GM18867 (cell line): ENCODE results near the gene SRCAP.

Experiments
- ATAC-seq: cut with Tn5 transposase; IDR thresholded peaks from one replicate; pipeline ENCODE4 v1.9.1; 2021; ENCODE audit warnings: mild to moderate bottlenecking, moderate library complexity; ENCODE audit not compliant: unreplicated experiment

The SRCAP gene

DNA sequence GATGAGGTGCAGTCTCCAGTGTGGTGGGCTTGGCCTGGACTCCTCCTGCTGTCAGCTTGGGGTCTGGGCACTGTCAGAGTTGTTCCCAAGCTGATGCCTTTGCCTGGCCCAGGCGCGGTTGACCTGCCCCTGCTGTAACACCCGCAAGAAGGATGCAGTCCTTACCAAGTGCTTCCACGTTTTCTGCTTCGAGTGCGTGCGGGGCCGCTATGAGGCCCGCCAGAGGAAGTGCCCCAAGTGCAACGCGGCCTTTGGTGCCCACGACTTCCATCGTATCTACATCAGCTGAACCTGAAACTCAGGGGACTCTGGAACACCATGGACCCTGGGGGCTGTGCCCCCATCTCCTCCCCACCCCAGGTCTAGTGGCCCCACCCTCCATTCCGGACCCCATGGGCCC, 74.9 kb downstream of the SRCAP start:
- no peak for ATAC-seq

DNA sequence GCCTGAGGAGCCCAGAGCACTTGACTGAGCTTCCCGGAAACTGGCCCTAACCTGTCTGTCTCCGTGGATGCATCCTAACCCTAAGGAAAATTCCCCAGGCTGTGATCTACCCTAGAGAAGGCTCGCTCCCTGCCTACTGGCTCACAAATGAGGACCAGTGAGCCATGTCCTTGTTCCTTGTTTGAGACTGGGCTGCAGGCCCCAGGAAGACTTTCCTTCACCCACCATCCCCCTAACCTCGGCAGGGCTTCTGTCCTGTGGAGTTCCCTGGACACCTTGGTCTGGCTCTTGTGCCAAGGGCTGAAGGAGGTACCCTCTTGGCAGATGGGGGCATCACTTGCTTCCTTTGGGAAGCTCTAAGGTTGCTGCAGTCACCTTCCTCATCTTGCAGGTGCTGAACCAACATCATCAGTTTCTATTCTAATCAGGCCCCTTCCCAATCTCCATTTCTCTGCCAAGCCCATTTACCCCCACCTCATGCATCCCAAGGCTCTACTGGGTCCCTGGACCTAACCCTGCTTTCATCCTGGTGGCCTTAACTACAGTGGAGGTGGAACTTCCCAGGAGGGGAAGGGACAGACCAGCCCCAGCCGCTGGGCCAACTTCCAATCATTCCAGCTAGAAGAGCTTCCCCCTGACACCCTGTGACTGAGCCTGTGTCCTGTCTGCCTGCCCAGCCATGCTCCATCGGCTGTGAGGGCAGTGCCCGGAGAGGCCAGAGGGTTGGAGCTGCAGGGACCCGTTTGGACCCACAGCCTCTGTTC, 75.6 kb downstream of the SRCAP start:
- ATAC-seq, result no peak

DNA sequence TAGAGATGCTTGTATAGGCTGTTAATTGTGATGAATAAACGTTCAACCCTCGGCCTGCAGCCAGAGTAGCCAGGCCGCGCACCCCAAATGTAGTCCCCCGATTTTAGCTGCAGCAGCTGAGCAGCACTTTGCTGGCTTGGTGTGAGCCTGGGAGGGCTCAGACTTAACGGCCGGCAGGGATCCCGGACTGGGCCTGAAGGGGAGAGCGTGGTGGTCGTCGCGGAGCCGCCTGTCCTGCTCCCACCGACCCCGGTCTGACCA, 76.1 kb downstream of the SRCAP start:
- no peak for ATAC-seq

DNA sequence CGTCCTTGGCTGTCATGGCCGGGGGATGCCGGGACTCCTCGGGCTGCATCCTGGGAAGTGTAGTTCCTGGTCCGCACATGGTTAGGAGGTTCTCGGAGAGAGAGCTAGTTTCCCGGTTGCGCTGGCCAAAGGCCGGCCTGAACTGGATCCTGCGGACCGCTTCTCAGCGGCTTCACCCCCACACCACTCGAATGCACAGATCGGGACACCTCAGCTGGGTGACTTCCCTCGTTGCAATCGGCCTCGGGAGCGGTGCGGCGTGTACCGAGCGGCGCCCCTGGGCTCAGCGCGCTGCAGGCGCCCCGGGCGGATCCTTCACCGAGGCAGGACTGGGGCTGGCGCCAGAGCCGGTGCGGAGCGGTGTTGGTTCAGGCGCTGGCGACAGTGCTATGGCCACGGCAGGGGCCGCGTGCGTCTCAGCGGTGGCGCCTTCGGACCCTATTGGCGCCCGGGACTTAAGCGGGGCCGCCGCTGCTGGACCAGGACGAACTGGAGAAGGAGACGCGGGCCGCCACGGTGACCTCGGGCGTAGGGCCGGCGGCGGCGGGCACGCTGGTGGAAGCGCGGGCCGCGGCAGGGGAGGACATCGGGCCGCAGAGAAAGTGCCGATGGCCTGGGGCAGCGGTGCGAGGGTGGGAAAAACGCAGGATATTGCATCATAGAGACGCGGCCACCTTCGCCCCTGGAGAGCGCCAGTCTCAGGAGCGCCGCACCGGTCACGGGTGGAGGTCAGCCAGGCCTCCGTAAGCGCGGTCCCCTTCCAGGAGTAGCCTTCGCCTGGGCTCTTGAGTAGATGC, 76.6 kb downstream of the SRCAP start:
- ATAC-seq, result no peak

DNA sequence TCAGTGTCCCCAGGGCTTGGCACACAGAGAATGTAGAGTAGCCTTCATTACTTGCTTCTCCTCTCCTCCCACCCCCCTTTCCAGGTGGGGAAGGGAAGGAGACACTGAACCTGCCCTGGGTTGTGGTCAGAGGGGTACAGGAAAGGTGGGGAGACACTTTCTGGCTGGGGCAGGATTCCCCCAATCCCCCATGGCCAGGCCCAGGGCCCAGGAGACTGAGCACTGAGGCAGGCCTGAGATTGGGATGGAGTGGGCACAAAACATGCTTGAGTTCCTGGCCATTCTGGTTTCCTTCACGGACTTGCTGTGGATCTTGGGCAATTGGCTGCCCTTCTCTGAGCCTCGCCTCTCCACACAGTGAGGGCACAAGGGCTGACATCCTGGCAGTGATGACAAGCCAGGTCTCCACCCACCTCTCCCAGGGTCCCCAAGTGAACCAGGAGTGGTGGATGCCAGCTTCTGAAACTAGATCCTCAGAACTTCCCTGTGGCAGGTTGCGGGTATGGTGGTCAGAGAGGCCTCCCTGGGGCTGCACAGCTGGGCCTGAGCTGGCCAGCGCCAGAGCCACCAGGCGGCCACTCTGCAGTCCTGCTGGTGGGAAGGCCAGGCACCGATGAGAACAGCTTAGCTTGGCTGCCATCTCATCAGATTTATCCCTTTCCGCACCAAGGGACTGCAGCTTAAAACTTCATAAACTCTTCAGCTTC, 78.8 kb downstream of the SRCAP start:
- ATAC-seq, result no peak

DNA sequence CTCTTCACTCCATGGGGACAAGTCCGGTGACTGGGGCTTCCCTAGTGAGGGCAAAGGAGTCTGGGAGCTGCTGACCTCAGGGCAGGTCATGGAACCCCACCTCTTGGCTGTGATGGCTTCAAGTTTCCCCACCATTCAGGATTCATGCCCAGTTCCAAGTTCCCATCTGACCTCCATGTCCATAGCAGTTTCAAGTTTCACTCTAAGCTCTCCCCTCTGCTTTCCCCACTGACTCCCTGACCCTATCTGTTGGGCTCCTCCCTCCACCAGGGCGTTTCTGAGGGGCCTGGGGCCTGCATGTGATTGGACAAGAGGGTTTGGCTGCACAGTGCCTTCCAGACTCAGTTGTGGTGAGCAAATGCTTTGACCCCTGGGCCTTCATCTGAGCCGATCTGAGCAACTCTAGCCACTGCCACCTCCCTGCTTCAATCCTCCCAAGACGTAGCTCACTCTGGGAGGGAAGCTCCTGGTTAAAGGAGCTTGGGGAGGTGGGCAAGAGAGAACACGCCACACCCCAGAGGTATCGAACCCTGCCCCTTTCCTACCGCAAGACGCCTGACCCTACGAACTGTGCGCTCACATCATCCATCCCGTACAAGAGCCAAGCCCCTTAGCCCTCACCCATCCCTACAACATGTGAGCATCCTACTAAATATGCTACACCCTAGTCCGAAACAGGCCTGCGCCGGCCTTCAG, 79.7 kb downstream of the SRCAP start:
- ATAC-seq, result no peak

DNA sequence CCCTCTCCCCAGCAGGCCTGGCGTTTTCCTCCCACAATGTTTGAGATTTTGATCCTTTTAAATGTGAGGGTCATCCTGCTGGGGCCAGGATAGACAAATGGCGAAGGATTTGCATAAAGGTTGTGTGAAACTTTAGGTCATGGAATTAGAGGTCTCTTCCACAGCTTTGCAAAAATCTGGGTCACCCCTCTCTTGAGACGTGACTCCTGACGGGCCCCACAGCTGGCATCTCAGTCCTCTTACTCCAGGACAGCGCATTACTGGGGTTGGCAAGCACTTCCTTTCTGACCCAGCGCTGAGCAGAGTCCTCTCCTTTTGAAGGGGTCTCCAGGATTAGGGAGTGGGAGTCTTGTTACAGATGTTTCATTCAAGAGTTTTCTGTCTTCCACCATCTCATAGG, 80.6 kb downstream of the SRCAP start:
- ATAC-seq, result no peak

DNA sequence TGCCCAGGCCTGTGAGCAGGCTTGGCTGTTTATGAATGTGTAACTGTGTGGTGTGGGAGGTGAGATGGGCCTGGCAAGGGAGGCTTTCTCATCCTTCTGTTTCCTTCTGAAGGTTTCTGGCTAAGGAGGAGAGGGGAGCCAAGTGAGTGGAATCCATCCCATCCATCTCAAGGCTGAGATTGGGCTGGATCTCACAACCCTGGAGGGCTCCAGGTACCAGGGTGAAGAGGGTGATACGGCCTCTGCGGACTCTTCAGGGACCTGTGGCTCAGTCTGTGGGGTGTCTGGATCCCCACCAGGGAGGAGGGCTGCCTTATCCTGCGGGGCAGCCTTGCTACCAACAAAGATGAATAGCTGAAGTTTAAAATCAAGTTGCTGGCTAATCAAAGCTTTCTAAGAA, 81.0 kb downstream of the SRCAP start:
- no peak for ATAC-seq

DNA sequence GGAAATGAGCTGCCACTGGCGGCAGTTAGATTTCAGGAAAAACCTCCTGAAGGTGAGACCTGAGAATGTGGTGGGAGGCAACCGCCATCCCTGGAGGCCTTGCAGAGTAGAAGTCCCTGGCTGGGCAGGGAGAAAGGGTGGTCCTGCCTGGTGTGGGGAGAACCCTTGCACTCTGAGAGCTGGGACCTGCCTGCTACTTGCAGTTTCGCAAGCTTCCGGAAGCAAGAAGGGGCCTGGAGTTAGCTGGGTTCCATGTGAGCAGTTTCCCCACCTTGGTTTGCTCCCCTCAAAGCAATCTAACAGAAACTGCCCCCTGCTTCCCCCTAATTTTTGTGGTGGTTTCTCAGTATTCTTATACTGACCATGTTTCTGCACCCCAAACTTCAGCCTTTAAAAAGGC, 81.6 kb downstream of the SRCAP start:
- no peak for ATAC-seq

DNA sequence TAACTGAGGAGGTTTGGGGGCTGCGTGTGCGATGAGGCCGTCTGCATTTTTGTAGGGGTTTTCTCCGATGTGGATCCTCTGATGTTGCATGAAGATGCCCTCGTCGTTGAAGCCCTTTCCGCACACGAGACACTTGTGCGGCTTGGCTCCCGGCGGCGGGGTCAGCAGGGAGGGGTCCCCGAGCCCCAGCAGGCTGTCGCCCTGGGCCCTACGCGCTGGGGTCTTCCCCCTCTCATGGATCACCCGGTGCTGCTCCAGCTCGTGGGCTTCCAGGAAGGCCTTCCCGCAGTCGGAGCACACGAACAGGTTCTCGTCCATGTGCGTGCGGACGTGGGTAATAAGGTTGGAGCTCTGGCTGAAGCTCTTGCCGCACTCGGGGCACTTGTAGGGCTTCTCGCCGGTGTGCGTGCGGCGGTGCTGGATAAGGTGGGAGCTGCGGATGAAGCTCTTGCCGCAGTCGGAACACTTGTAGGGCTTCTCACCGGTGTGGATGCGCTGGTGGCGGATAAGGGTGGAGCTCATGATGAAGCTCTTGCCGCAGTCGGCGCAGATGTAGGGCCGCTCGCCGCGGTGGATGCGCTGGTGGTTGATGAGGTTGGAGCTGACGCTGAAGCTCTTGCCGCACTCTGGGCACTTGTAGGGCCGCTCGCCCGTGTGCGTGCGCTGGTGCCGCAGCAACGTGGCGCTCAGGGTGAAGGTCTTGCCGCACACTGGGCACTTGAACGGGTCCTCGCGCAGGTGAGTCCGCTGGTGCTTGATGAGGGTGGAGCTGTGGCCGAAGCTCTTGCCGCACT, 83.7 kb downstream of the SRCAP start:
- ATAC-seq, result no peak

DNA sequence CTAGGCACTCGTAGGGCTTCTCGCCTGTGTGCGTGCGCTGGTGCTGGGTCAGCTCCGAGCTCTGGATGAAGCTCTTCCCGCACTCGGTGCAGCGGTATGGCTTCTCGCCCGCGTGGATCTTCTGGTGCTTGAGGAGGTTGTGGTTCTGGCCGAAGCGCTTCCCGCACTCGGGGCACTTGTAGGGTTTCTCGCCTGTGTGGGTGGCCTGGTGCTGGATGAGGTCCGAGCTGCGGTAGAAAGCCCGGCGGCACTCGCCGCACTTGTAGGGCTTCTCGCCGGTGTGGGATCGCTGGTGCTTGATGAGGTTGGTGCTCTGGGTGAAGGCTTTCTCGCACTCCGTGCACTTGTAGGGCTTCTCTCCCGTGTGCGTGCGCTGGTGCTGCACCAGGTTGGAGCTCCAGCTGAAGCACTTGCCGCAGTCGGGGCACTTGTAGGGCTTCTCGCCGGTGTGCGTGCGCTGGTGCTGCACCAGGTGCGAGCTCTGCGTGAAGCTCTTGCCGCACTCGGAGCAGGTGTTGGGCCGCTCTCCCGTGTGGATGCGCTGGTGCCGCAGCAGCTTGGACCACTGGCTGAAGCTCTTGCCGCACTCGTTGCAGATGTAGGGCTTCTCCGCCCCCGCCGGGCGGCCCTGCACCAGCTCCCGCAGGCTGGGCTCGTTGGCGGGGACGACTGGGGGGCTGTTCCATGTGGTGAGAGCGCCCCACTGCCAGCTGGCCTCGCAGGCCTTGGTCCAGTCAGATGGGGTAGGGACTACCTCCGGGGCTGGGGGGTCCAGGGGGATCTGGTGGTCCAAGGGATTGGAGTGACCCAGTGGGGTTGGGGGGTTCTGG, 84.5 kb downstream of the SRCAP start:
- ATAC-seq, result no peak

DNA sequence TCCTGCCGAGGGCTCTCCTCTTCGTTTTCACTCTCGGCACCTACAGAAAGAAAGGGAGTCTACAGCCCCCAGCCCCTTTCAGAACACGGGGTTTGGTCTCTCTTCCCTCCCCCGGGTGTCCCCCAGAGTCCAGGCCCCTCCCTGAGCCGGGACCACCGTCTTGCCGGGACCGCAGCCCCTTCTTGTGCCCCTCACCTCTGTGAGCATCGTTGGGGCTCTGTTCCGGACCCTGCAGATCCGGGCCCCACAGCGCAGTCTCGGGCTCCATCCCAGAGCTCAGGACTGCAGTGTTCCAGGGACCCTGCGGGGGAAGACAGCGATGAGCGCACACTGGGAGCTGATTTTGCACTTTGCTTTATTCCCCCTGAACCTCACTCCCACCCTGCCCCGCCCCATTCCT, 85.2 kb downstream of the SRCAP start:
- ATAC-seq, result no peak

DNA sequence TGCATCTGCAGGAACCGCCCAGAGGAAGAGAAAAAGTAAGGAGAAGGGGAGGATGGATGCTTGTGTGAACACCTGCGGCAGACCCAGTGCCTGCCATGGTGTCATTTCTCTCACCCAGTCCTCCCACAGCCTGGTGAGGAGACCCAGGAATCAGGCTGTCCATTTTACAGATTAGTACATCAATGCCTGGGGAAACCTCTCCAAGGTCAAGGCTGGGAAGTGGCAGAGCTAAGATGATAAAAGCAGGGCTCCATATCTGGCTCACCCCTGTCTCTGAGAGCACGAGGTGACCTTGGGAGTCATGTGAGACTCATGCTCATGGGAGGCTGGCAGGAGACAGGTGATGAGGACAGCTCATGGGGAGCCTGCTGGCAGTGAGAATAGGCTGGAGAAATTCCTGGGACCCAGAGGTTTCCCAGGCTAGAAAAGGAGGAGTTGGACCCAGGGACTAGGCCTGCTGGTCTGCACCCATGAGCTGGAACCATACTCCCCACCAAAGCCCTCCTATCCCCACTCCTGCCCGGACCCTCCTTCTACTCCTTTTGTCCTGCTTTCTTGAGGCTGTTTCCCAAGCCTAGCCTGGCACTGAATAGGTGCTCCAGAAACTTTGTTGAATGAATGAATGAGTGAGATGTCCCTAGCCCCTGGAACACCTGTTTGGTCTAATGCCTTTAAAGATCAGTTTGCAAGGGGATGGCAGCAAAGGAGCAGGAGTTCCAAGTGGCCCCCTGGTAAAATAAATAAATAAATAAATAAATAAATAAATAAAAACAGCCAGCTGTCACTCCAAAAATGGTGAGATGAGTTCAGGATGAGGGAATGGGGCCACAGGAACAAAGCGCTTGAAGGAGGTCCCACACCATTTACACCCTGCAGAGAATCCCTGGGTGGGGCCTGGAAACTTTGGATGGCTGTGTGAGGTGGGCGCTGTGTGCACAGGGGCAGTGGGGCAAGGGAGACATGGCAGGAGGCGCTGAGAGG, 86.4 kb downstream of the SRCAP start:
- no peak for ATAC-seq

DNA sequence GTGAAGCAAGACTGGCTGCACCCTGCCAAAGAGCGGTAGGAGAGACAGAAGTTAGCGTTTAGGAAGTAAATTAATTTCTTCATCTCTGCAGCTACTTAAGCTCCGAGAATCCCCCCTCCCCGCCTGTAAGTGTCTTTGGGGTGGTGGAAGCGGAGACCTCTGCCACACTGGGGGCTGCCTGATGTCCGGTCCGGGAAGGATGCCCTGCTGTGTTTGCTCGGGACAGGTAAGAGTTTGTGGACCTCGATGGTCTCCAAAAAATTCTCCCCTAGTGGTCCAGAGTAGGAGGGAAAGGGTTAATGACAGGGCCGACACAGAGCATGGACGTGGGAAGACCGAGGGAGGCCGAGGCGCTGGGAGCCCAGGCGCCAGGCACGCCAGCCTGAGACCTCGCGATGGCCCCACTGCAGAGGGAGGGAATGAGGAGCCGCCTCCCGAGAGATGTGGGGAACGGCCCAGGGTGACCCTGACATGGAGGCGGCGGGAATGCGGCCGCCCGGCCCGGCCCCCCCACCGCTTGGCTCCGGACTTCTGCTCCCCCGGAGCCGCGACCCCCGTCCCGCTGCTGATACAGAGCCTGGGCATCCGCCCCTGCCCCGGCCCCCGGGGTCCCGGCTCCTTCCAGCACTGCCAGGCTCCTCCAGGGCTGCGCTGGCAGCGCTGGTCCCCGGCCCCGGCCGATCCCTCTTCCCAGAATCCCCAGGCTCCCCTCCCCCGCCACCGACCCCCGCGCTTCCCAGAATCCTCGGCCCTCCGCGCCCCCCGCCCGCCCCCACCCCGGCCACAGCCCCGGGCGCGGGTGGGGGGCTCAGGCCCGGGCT, 87.4 kb downstream of the SRCAP start:
- no peak for ATAC-seq

DNA sequence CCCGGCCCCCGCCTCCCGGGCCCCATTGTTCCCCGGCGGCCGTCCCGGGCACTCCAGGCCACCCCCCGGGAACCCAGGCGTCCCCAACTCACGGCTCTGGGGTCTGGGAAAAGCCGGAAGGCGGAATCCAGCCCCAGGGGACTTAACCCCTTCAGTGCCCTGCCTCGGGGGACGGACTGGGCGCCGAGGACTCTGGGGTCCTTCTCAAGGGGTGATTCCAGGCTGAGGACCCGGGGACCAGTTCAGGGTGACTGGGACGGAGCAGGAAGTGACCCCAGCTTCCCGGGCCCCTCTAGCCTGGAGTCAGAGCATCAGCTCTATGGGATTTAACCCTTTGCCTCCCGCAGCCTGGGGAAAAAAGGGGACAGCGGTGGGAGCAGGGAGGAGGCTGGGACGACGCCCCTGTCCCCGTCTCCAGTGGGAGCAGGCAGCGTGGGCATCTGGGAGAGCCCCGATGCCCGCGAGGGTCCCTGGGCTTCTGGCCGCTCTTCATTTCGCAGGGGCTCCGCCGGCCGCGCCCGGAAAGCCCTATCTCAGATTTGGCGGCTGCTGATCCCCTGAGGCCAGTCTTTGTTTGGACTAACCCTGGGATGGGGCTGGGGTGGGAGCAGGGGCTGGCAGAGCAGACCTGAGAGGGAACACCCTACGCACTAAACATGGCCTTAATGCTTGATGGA, 88.1 kb downstream of the SRCAP start, which contains the start of gene ZNF629:
Gene ZNF629, minus strand, starts transcription at position 270 of the 677 bp plus-strand sequence. CDS start 2,723 bp downstream, outside the sequence.
- no peak for ATAC-seq

DNA sequence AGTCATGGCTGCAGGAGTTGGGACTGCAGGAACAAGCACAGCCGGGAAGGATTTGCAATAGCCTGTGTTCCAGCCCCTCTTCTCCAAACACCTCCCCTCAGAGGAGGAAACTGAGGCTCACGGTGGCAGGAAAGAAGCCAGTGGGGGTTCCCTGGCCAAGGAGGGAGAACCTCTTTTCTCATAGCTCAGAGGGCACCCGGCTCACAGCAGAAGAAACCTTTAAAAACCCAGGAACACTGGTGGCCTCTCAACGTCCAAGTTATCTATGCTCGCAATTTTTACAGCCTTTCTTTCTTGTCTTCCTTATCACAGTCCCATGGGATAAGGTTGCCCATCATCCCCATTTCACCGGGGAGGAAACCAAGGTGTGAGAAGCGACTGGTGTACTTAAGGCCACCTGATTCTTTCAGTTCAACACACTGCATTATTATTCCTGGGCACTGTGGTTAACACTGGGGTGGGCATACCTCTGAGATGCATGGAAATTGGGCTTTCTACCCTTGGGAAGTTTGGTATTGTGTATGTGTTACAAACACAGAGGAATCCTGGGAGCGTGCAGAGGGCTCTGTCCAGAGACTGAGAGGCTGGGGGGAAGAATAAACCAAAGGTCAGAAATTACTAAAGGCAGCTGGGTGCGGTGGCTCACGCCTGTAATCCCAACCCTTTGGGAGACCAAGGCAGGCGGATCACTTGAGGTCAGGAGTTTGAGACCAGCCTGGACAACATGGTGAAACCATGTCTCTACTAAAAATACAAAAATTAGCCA, 88.8 kb downstream of the SRCAP start:
- no peak for ATAC-seq
